ENCODE measurements around the gene TUBG2. TPM values are rescaled to one million over a fixed set of nuclear protein-coding genes. Genes with fewer than 3 reads are reported as not detected.
A peak's percentile ranks its signal among the peaks of the same experiment; 100 is the strongest.

The TUBG2 gene
- total RNA-seq, 3 donors from 2014 or later, result 5.6 to 7.1 (median 5.9) TPM

DNA sequence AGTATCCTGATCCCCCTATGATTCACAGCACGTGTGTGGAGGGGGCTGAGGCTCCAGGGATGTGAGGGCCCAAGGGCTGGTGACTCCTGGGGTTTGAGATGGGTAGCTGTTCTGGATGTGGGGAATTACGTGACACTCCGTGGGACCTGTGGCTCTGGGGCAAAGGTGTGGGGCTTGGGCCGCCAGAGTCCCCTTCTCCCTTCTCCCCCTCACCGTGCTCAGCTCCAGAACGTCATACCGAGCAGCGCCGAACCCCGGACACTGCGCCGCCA lies 10.6 kb downstream of the TUBG2 start:
- DNase-seq (no peak), ATAC-seq (no peak)
- peaks cover 34% of the 10 kb centered on the region for H3K27me3 Mint-ChIP-seq (ENCODE audit: low read depth)
- H3K4me1 Mint-ChIP-seq (ENCODE audit: low read depth), result peaks cover 21% of the 10 kb centered on the region
- H3K4me3 Mint-ChIP-seq, result no peak overlapping the region
- H3K36me3 Mint-ChIP-seq (ENCODE audit: insufficient read depth), result peaks cover 13% of the 10 kb centered on the region
- no peaks in the 10 kb centered on the region for H3K9me3 Mint-ChIP-seq

DNA sequence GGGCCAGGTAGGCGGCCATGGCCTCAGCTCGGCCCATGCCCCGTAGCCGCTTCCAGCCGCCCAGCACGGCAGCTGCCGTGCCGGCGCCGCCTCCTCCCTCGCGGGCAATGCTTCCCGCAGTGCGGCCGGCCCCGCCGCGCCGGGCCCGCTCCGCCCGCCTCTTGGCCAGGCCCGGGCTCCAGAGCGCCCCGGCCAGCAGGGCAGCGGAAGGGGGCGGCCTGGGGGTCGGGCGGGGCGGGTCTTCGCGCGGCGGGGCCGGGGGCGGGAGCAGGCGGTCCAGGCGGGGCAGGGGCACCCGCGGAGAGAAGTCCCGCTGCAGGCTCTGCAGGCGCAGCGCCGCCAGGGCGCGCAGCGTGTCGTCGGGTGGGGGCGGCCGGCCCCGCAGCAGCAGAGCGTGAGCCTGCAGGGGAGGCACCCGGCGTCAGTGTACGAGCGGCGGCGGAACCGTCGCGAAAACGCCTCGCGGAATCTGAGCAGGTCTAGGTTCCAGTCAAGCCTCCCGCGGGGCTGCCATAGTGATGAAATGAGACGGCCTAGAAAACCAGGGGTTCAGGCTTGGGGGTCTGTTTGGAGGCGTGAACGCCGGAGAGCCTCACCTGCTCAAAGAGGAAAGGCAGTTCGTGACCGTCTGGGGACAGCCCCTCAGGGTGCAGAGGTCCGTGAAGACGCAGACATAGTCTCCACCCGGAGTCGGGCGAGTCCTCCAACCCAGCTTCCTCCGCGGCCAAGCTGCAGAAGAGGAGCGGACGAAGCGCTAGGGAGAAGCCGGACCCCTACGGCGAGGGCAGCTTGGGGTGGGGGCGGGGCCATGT lies 11.1 kb downstream of the TUBG2 start:
- H3K4me1 Mint-ChIP-seq (ENCODE audit: low read depth), result peaks cover 23% of the 10 kb centered on the region

DNA sequence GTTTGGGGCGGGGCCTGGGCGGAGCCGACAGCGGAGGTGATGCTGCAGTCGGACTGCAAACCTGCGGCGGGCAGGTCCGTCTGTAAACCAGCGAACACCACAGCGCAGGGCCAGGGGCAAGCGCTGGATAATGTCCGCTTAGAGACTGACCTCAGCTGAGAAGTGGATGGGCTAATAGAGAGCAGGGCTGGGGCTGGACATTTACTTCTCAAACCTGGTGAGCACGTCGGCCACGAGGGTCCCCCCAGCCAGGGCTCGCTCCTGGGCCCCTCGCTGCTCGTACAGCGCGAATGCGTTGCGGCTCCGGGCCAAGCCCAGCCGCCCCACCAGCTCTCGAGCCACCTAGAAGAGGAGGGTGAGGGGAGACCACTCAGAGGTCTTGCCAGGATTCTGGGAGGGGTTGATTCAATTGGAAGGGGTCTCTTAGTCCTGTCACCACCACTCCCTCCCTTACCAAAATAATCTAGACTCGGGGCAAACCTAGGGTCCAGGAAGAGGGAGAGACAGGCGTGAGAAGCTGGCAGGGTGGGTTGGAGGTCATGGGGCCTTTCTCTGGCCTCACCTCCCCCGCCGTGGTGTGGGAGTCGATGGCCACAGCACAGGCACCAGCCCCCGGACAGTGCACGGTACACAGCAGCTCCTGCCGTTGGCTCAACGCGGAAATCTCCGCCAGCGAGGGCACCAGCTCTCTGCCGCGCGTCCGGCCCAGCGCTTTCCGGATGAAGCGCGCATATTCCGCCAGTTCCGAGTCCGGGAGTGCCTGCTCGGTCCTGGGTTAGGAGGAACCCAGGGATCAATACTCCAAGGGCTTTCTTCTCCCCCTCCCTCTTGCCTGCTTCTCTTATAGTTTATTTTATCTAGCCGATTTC lies 11.9 kb downstream of the TUBG2 start:
- peak overlapping the region; percentile 62 for H3K4me3 Mint-ChIP-seq
- H3K36me3 Mint-ChIP-seq (ENCODE audit: insufficient read depth), result peaks cover 8% of the 10 kb centered on the region
- peaks cover 40% of the 10 kb centered on the region for H3K27me3 Mint-ChIP-seq (ENCODE audit: low read depth)
- peaks cover 23% of the 10 kb centered on the region for H3K4me1 Mint-ChIP-seq (ENCODE audit: low read depth)
- no peaks in the 10 kb centered on the region for H3K9me3 Mint-ChIP-seq
- ATAC-seq (peak in 1 of 2 donors; percentile 25), DNase-seq (no peak)

More for the DNA sequence above, 11.1 kb downstream of the TUBG2 start:
- ATAC-seq (peak; percentile 83 to 84), DNase-seq (no peak)
- H3K4me3 Mint-ChIP-seq, result peak overlapping the region; percentile 62
- H3K27me3 Mint-ChIP-seq (ENCODE audit: low read depth), result peaks cover 38% of the 10 kb centered on the region
- H3K9me3 Mint-ChIP-seq, result no peaks in the 10 kb centered on the region
- peaks cover 13% of the 10 kb centered on the region for H3K36me3 Mint-ChIP-seq (ENCODE audit: insufficient read depth)

DNA sequence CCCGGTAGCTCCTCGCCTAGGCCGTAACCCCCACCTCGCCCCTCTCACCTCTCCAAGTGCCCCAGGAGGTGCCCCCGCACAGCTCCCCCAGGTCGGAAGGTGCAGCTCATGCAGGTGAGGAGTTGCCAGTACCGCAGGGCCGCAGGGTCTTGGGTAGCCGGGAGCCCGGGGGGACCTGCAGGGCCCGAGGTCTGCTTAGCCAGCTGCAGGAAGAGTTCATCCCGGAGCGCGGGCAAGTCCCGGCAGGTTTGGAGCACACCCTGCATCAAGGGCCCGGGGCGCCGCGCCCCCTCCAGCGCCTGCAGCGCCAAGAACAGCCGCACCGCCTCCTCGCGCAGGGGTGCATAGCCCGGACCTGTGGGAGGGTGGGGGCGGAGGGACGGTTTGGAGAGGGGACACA lies 13.0 kb downstream of the TUBG2 start:
- H3K27me3 Mint-ChIP-seq (ENCODE audit: low read depth), result peaks cover 42% of the 10 kb centered on the region
- no peak overlapping the region for H3K4me3 Mint-ChIP-seq
- H3K4me1 Mint-ChIP-seq (ENCODE audit: low read depth), result peaks cover 29% of the 10 kb centered on the region
- H3K9me3 Mint-ChIP-seq, result no peaks in the 10 kb centered on the region
- ATAC-seq, result no peak
- H3K36me3 Mint-ChIP-seq (ENCODE audit: insufficient read depth), result no peaks in the 10 kb centered on the region
- no peak for DNase-seq

DNA sequence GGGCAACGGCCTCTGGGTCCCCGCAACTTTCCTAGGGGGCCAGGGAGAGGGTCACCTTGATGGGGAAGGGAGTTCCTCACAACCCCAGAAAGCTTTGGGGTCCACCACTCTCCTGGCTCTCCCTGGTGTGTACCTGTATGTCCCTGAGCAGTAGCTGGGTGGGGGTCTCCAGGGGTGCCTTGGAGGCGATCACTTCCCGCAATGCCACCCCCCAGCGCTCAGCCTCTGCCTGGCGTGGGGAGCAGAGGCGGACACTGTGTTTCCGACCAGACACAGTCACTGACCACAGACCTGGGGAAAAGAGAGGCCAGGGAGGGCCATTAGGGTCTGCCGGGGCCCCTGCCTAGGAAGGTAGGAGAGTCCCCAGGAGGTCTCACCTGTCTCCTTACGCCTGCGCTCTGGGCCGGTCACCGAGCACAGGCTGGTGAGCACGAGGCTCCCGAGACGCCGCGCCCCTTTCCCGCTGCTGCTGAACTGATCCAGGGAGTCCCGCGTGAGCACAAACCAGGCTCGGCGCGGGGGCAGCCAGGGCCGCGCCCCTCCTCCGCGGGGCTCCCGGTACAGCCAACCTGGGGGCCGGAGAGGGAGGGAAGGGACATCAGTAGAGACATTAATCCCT lies 14.3 kb downstream of the TUBG2 start:
- peaks cover 37% of the 10 kb centered on the region for H3K4me1 Mint-ChIP-seq (ENCODE audit: low read depth)
- ATAC-seq, result no peak

DNA sequence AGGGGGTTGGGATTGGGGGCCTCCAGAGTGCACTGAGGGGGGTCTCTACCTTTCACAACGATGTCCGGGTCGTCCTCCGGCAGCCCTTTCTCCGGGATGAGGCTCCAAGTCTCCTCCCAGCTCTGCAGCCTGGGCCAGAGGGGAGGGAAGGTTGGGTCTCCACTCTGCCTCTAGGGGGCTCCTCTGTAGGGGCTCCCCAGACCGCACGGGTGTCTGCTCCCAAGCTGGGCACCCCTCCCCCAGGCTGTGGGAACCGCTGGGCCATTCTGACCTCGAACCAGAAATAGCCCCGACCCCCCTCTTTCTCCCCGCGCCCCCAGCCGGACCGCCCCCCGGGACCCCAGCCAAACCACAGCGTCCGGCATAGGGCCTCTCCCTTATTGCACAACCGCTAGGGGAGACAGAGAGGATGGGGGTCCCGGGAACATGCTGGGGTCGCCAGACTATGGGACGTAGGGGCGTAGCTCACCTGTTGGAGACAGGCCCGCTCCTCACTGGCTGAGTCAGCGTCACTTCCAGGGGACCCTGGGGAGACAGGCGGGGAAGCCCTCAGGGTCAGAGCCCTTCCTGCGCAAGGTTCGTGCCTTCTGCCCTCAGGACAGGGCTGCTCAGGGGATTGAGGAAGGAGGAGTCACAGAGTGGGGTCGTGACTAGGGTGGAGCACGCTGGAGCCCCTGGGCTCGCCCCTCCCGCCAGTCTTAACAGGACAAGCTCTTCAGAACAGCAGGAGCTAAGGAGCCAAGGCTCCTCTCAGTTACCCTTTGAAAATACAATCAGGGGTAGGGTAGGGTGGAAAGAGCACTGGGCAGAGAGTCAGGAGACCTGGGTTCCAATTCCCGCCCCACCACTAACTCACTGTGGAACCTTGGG lies 15.0 kb downstream of the TUBG2 start:
- DNase-seq, result no peak
- H3K4me3 Mint-ChIP-seq, result peak overlapping the region; percentile 16
- H3K4me1 Mint-ChIP-seq (ENCODE audit: low read depth), result peaks cover 42% of the 10 kb centered on the region
- H3K27me3 Mint-ChIP-seq (ENCODE audit: low read depth), result peaks cover 42% of the 10 kb centered on the region
- H3K9me3 Mint-ChIP-seq, result no peaks in the 10 kb centered on the region
- H3K36me3 Mint-ChIP-seq (ENCODE audit: insufficient read depth), result no peaks in the 10 kb centered on the region
- ATAC-seq, result no peak

More for the DNA sequence above, 14.3 kb downstream of the TUBG2 start:
- H3K4me3 Mint-ChIP-seq, result no peak overlapping the region
- H3K9me3 Mint-ChIP-seq, result no peaks in the 10 kb centered on the region
- no peaks in the 10 kb centered on the region for H3K36me3 Mint-ChIP-seq (ENCODE audit: insufficient read depth)
- no peak for DNase-seq
- peaks cover 42% of the 10 kb centered on the region for H3K27me3 Mint-ChIP-seq (ENCODE audit: low read depth)

DNA sequence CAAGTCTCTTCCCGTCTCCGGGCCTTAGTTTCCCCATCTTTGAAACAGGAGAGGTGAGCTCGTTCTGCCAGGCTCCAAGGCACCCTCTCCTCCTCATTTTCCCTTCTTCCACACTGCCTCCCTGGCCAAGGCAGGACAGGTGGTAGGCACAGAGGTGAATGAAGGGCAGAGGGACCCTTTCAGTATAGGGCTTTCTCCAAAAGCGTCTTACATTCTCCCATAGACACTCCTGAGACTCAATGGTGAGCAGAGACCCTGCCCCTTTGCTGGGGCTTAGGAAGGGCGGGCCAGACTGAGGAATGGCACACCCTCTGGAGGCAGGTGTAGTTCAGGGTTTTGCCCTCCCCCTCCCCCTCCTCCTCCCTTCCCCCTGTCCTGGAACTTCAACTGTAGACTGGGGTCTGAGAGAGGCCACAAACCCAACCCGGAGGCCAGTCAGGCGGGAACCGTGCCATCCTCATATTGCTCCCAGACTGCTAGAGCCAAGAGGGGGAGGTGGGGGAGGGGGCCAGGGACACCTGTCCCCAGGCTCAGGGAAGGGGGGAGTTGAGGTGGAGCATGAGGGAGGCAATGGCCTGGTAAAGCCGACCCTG lies 15.8 kb downstream of the TUBG2 start:
- no peaks in the 10 kb centered on the region for H3K36me3 Mint-ChIP-seq (ENCODE audit: insufficient read depth)
- H3K4me3 Mint-ChIP-seq, result no peak overlapping the region
- H3K4me1 Mint-ChIP-seq (ENCODE audit: low read depth), result peaks cover 47% of the 10 kb centered on the region
- no peaks in the 10 kb centered on the region for H3K9me3 Mint-ChIP-seq
- DNase-seq (no peak), ATAC-seq (no peak)
- H3K27me3 Mint-ChIP-seq (ENCODE audit: low read depth), result peaks cover 41% of the 10 kb centered on the region

DNA sequence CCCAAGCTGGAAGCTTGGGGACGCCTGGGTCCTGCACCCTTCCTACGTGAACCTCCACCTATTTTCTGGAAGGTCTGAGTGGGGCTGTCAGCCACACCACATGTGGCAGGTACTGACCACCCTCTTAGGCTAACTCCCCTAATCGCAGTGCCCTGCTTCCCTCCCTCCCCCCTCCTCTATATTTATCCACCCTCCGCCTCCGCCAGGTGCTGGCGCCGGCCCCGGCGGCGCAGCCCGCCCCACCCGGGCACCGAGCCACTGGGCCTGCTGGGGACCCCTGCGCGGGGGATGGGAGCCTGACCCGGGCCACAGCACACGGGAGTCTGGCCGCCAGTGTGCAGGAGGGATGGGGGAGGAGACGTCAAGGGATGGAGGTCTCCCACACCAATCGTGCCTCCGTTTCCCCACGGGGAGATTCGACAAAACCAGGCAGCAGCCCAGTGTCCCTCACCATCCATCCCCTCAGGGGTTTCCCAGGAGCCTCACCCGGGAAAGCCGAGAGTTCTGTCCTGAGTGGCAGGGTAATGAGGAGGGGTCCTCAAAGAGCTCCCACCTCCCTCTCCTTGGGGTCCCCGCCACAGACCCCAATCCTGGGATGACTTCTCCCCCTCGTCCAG lies 16.4 kb downstream of the TUBG2 start:
- peaks cover 47% of the 10 kb centered on the region for H3K4me1 Mint-ChIP-seq (ENCODE audit: low read depth)
- H3K9me3 Mint-ChIP-seq, result no peaks in the 10 kb centered on the region
- DNase-seq (no peak), ATAC-seq (no peak)
- no peak overlapping the region for H3K4me3 Mint-ChIP-seq
- no peaks in the 10 kb centered on the region for H3K36me3 Mint-ChIP-seq (ENCODE audit: insufficient read depth)
- H3K27me3 Mint-ChIP-seq (ENCODE audit: low read depth), result peaks cover 40% of the 10 kb centered on the region

DNA sequence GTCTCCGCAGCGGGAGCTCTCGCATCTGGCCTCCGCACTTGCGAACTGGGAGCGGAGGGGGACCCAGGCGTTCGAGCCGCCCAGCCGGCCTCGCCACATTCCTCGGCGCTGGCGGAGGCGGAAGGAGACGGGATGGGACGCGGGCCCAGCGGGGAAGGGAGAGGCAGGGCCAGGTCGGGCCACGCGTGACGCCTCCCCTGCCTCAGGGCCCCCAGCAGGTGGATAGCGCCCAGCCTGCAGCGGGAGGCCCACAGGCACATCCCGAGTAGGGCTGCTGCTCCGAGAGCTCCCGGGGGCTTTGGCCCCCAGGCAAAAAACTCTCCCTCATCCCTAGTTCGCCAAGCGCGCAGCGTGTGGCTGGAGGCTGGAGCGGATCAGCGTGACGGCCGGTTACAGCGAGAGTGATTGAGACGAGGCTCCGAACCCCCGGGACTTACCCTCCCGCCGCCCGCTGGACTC lies 16.9 kb downstream of the TUBG2 start:
- Mint-ChIP-seq H3K9me3 (no peaks in the 10 kb centered on the region), H3K36me3 (ENCODE audit: insufficient read depth) (no peaks in the 10 kb centered on the region), H3K4me3 (peak overlapping the region; percentile 66), H3K4me1 (ENCODE audit: low read depth) (peaks cover 45% of the 10 kb centered on the region), H3K27me3 (ENCODE audit: low read depth) (peaks cover 37% of the 10 kb centered on the region)
- no peak for ATAC-seq
- no peak for DNase-seq

DNA sequence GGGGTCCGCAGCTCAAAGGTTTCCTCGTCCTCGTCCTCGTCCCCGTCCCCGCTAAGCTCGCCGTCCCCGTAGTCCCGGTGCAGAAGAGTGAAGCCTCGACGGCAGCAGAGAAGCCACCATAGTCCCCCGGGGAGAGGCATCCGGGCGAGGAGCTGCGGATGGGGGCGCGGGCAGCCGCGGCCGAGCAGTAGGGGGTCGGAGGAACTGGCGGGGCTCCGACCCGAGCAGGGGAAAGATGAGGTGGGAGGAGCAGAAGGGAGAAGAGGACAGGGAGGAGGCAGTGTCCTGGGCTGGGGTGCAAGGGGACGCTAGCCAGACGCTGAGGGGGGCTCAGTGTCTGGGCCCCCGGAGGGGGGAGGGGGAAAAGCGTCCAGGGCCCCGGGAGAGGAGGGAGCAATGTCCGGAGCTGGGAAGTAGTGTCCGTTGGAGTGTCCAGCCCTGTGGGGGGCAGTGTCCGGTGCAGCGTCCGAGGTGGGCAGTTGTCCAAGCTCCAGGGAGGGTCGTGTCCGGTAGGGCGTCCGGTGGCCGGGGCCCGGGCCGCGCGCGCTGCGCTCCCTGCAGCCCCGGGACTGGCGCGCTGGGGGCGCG lies 17.4 kb downstream of the TUBG2 start, which contains the start of gene PLEKHH3:
Gene PLEKHH3 (minus strand): TSS at position 571 of the 588 bp plus-strand sequence. CDS start 431 bp downstream, at position 140.
- Mint-ChIP-seq H3K27me3 (ENCODE audit: low read depth) (peaks cover 37% of the 10 kb centered on the region), H3K4me3 (peak within 1 kb of the TSS; percentile 81), H3K4me1 (ENCODE audit: low read depth) (peaks cover 45% of the 10 kb centered on the region), H3K36me3 (ENCODE audit: insufficient read depth) (no peaks in the 10 kb centered on the region), H3K9me3 (no peaks in the 10 kb centered on the region)
- ATAC-seq (no peak), DNase-seq (no peak)

DNA sequence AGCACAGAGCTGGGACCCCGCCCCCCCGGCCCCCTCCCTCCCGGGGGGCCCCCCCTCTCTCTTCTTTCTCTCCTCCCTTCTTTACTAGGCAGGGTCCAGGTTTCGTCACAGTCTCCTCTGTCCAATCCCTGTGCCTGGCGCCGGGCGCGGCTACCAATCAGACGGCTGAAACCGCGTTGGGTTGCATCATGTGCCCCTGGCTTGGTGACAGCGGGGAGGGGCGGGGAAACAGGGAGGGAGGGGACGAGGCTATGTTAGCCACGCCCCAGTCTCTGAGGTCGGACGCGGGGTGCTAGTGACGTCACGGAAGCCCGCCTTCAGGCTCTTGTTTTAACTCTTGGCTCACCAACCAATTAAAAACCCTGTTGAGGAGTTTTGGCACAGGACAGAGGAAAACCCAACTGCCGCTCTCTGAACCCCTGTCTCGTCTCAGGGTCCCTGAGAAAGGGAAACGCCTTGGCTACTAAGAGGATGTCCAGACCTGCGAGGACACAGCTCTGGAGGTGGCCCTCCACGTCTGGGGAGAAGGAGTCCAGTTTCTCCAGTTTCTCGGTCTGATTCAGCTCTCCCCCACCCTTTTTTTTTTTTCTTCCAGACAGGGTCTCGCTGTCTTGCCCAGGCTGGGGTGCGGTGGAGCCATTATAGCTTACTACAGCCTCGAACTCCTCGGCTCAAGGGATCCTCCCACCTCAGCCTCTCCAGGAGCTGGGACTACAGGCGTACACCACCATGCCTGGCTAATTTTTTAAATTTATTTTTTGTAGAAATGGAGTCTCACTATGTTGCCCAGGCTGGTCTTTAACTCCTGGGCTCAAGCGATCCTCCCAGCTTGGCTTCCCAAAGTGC lies 18.2 kb downstream of the TUBG2 start:
- DNase-seq (peak; percentile 98), ATAC-seq (peak; percentile 76 to 77)
- Mint-ChIP-seq H3K4me3 (peak overlapping the region; percentile 81), H3K36me3 (ENCODE audit: insufficient read depth) (no peaks in the 10 kb centered on the region), H3K27me3 (ENCODE audit: low read depth) (peaks cover 37% of the 10 kb centered on the region), H3K4me1 (ENCODE audit: low read depth) (peaks cover 48% of the 10 kb centered on the region), H3K9me3 (no peaks in the 10 kb centered on the region)

Data from activated T-cell treated with anti-CD3 and anti-CD28 coated beads, Interleukin-2, amount 50 U/mL, for 4 hours (primary cell).